Spleen (tissue), 7 donors: ENCODE results near the gene ELAPOR1.

Experiments used
- POLR2A ChIP-seq, 3 donors: fragments of 450-650 bp; IDR thresholded peaks; one replicate each; pipeline ENCODE4 v1.5.1; 2017; ENCODE audit warnings: antibody characterized with exemption in 3 of 3, mild to moderate bottlenecking in 1 of 3
- POLR2AphosphoS5 ChIP-seq, 3 donors: sonication (generic); formaldehyde crosslinking; IDR thresholded peaks; one replicate each; pipeline ENCODE4 v1.5.1; 2017; ENCODE audit warnings: antibody characterized with exemption in 3 of 3
- TF ChIP-seq, protein P1 (sequence below), 11 experiments: fragments of 200-600 bp in 7 of 11; fragments of 450-650 bp in 4 of 11; sonication (generic) in 4 of 11; IDR thresholded peaks in 8 of 11; conservative IDR thresholded peaks in 3 of 11; 1 replicate in 7 of 11; 2 replicates in 4 of 11; pipeline versions ENCODE4 v1.4.0 to v1.8.0; 2016 to 2021; ENCODE audit warnings: antibody characterized with exemption in 11 of 11, inconsistent platforms in 4 of 11, mild to moderate bottlenecking in 1 of 11
- donor health status: DM: no; HTN: no; CAD: no; lungs with moderate emphysema.
- donor health status: DM: no; HTN: no; CAD: no.
- donor health status: DM: no; HTN: no; CAD: no.

DNA sequence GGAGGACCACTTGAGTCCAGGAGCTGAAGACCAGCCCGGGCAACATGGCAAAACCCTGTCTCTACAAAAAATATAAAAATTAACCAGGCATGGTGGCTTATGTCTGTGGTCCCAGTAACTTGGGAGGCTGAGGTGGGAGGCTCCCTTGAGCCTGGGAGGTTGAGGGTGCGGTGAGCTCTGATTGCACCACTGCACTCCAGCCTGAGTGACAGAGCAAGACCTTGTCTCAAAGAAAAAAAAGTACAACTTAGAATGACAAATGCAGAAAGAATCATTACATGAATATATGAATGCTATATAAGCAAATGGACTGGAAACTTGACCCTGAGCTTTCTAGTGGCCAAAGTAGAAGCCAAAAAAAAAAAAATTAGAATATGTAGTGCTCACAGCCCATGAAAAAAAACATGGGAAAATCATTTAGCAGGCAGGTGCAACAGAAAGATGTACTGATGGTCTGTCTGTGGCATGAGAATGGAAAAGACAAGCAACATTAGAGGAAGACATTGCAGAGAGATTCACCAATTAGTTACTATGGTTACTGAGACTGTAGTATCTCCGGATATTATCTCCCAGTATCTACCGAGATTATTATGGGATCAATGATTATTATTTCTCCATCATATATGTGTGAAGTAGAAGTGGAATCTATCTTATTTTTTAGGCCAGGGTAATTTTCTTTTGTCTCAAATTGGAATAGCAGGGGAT is 19.2 kb downstream of the ELAPOR1 start:
- TF ChIP-seq, protein P1, sequence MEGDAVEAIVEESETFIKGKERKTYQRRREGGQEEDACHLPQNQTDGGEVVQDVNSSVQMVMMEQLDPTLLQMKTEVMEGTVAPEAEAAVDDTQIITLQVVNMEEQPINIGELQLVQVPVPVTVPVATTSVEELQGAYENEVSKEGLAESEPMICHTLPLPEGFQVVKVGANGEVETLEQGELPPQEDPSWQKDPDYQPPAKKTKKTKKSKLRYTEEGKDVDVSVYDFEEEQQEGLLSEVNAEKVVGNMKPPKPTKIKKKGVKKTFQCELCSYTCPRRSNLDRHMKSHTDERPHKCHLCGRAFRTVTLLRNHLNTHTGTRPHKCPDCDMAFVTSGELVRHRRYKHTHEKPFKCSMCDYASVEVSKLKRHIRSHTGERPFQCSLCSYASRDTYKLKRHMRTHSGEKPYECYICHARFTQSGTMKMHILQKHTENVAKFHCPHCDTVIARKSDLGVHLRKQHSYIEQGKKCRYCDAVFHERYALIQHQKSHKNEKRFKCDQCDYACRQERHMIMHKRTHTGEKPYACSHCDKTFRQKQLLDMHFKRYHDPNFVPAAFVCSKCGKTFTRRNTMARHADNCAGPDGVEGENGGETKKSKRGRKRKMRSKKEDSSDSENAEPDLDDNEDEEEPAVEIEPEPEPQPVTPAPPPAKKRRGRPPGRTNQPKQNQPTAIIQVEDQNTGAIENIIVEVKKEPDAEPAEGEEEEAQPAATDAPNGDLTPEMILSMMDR (IDR thresholded peaks at IDR 0.05 in 8 of 11, conservative IDR thresholded peaks at IDR 0.05 in 3 of 11): no peak
- TF ChIP-seq POLR2AphosphoS5 (IDR thresholded peaks at IDR 0.05) (no peak), POLR2A (IDR thresholded peaks at IDR 0.05) (no peak)
